Activated CD4-positive, alpha-beta T cell treated with anti-CD3 and anti-CD28 coated beads, Interleukin-2, Interleukin-6, amounts not matched to agents 100 ng/mL and 50 ng/mL, durations not matched to agents 16 hours and 8 hours (primary cell): Measurements from ENCODE around the gene PRC1.
"Not testable (repeated sequence)": the region's sequence is repeated elsewhere in the genome, so short reads cannot be mapped to it uniquely, and the experiment has no call there.

ENCODE experiments used
- DNase-seq: peaks from one replicate; pipeline ENCODE4 v3.0.0-alpha.2; 2020

The PRC1 gene, protein sequence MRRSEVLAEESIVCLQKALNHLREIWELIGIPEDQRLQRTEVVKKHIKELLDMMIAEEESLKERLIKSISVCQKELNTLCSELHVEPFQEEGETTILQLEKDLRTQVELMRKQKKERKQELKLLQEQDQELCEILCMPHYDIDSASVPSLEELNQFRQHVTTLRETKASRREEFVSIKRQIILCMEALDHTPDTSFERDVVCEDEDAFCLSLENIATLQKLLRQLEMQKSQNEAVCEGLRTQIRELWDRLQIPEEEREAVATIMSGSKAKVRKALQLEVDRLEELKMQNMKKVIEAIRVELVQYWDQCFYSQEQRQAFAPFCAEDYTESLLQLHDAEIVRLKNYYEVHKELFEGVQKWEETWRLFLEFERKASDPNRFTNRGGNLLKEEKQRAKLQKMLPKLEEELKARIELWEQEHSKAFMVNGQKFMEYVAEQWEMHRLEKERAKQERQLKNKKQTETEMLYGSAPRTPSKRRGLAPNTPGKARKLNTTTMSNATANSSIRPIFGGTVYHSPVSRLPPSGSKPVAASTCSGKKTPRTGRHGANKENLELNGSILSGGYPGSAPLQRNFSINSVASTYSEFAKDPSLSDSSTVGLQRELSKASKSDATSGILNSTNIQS

DNA sequence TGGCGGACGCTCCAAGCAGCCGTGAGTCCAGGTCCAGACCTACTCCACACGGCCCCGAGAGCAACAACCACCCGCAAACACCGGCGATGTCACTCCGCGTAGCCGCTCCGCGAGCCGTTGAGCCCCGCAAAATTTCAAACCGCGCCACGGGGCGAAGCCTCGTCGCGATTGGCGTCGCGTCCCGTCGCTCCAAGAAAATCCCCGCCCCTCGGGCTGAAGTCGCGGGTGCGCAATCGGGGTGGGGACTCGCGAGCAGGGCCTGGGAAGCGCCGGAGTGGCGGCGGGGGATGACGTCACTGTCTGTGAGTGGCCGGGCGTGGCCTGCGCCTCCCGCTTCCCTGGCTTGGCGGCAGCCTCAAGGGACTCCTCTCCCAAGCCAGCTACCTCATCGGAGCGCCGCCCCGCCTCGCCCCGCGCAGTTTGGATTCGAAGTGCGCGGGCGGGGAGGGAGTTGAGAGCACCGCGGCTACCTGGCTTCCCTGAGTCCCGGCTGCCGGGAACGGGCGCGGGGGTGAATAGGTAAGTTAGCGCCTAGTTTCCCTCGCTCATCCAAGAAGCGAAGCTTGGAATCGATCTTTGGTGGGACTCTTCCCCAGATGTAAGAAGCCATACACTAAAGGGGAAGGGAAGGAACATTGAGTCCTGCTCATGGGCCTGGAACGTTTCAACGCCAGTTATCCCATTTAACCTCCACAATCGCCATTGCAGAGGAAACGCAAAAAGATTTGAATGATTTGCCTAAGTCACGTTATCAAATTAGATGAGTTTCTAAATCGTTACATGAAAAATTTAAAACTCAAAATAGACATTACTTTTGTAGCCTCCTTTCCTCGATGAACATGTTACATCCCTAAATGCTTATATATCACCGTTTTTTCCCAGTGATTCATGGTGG is at the start of gene PRC1:
PRC1 (minus strand) TSS at position 119 of the 895 bp plus-strand sequence; CDS start at position 1, 118 bp downstream.
- DNase-seq, result peak; percentile 99

GRCh38 chr15:91043202-91043874 is 49.0 kb upstream of the PRC1 start:
- no peak for DNase-seq

DNA sequence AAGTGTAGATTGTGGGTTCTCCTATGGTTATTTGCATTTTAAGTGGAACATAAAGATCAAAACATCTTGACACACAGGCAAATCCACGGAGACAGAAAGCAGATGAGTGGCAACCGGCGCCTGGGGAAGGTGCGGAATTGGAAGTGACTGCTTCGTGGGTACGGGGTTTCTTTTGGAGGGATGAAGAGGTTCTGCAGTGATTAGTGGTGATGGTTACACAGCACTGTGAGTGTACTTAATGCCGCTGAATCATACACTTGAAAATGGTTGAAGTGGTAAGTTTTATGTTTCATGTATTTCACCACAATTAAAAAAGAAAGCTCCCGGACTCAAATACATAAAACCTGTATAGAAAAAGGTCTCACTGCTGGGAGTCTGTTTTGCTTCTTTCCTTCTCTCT is 46.5 kb upstream of the PRC1 start:
- DNase-seq, result no peak

- DNase-seq, result no peak
These were observed 45.7 kb upstream of the PRC1 start for GRCh38 chr15:91039996-91040395.

GRCh38 chr15:91032919-91033803 is 38.8 kb upstream of the PRC1 start:
- peak; percentile 68 for DNase-seq

GRCh38 chr15:91031796-91032195 is 37.5 kb upstream of the PRC1 start:
- DNase-seq, result no peak

GRCh38 chr15:91027677-91028076 is 33.3 kb upstream of the PRC1 start:
- DNase-seq, result no peak

- DNase-seq, result no peak
These were observed 29.4 kb upstream of the PRC1 start for GRCh38 chr15:91023720-91024119.

DNA sequence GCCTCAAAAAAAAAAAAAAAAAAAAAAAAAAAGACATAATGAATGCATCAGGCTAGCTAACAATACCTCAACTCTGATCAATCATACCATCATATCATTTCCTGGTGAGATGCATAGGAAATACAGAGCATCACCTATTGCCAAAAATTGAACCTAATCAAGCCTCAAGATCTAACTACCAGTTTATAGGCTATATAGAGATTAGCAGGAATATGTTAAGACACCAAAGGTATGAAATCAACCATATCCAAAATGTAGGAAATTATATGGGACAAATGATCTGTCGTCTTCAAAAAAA is 28.4 kb upstream of the PRC1 start:
- no peak for DNase-seq

GRCh38 chr15:91022075-91022831 is 27.9 kb upstream of the PRC1 start, which contains the start of gene VPS33B:
Gene VPS33B (minus strand): TSS chr15:91022594. CDS start chr15:91022249, 345 bp downstream.
- peak; percentile 90 for DNase-seq

DNA sequence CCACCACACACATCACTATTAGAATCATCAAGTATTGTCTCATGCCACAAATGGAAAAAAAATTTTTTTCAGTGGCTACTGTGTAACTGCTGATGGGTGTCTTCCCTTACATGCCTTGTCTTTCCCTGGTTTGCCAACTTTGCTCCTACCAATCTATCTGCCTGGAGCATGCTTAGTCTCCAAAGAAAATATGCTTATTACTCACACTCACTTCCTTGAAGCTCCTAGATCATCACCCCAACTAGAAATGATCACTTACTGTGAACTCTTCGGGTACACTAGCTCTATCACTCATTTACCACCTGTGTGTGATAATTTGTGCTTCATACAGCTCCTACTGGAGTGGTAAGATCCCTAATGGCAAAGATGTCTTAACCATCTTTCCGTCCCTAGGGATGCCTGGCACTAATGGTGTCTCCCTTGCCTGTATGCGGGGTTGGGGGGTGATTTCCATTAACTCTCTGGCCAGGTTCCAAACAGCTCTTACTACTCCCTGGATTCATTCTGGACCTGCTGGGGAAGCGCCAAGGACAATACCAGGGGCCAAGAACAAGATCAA is 27.3 kb upstream of the PRC1 start:
- no peak for DNase-seq

GRCh38 chr15:91018158-91018557 is 23.8 kb upstream of the PRC1 start:
- DNase-seq, result no peak

- DNase-seq, result no peak
These were observed 23.4 kb upstream of the PRC1 start for GRCh38 chr15:91017716-91018115.

DNA sequence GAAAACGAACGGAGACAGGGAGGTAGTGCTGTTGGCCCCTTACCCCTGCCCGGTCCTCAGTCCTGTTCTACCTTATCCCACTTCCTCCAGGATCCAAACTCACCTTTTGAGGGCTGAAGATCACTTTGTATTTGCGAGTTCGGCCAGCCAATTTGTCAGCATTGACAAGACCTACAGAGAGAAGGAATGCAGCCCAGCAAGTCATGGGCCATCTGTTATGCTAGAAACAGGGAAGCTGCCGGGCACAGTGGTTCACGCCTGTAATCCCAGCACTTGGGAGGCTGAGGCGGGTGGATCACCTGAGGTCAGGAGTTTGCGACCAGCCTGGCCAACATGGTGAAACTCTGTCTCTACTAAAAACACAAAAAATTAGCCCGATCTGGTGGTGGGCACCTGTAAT is 19.4 kb upstream of the PRC1 start:
- DNase-seq, result not testable (repeated sequence)

- DNase-seq, result no peak
These were observed 12.9 kb upstream of the PRC1 start for GRCh38 chr15:91007266-91007665.

DNA sequence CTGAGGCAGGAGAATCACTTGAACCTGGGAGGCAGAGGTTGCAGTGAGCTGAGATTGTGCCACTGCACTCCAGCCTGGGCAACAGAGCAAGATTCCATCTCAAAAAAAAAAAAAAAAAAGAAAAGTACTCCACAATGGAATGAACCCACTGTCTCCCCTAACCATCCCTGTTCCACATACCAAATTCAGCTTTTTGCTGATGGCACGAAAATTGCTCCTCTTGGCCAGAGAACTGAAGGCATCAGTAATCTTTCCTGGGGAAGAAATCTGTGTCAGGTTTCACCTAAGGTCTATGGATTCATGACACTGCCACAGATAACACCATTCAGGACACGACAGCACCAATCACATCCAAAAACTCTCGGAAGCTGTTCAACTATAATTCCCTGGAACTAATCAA is 6.9 kb upstream of the PRC1 start:
- no peak for DNase-seq

DNA sequence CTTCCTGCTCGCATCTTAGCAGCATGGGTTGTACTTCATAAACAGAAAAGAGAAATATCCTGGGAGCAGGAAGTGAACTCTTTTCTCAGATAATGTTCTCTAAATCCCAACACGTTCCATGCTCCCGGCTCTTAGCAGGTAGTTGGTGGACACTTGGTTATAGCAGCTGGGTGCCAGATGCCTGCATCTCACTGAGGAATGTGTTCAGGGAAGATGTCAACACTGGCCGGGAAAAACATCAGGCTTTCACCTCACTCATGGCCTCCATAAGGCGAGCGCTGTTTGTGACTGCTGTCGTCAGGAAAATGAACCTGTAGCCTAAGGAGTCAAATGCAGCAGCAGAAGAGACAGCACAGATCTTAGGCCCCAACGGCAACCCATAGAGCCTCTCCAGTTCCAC is 4.4 kb upstream of the PRC1 start:
- no peak for DNase-seq

- no peak for DNase-seq
These were observed 297 bp downstream of the PRC1 start for GRCh38 chr15:90994059-90994416.

DNA sequence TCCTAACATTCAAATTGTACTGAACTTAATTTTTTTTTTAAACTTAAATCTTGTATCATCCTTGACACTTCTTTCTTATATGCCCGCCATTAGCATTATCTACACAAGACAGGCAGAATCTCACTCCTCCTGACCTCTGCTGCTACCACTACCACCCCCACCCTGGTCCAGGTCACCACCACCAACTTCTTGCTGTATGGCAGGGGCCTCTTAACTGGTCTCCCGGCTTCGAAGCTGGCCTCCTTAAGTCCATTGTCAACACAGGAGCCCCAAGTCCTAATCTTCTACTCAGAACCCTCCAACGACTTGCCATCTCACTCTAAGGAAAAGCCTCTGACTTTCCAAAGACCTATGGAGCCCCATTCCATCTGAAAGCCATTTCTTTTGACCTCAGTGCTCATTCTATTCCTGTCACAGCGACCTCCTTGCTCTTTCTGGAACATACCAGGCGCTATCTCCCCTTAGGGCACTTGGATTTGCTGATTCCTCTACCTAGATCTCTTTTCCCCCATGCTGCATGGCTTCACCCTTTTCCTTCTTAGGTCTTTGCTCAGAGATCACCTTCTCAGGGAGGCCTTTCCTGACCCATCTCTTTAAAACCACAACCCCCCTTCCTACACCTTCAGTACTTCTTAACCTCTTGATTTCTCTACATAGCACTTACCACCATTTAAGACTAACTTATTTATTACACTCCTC is 2.6 kb downstream of the PRC1 start:
- no peak for DNase-seq

- DNase-seq, result no peak
These were observed 3.9 kb downstream of the PRC1 start for GRCh38 chr15:90990446-90990845.
